Osteoblast (primary cell): Measurements from ENCODE around the gene NRM. TPM values are rescaled to one million over a fixed set of nuclear protein-coding genes. Genes with fewer than 3 reads are reported as not detected.

Experiments
- DNase-seq: peaks from one replicate; pipeline ENCODE4 v3.0.0; 2011; ENCODE audit warnings: low spot score, mixed read lengths; ENCODE audit not compliant: insufficient read length; ENCODE audit errors: missing footprints
- H2AFZ ChIP-seq: 2 replicates; pipeline ENCODE4 v1.6.0; 2011; ENCODE audit warnings: mild to moderate bottlenecking, low read length
- H3K27ac ChIP-seq: 2 replicates; pipeline ENCODE4 v1.5.1; 2011; ENCODE audit warnings: mild to moderate bottlenecking, low read depth, low read length, moderate library complexity
- H3K27me3 ChIP-seq: 2 replicates; pipeline ENCODE4 v1.6.0; 2012; ENCODE audit warnings: mild to moderate bottlenecking, control low read depth, inconsistent platforms, low read length, moderate library complexity; ENCODE audit not compliant: insufficient read depth
- H3K36me3 ChIP-seq: 2 replicates; pipeline ENCODE4 v1.5.1; 2011; ENCODE audit warnings: mild to moderate bottlenecking, low read length, control low read depth, moderate library complexity; ENCODE audit not compliant: insufficient read depth
- H3K4me1 ChIP-seq: 2 replicates; pipeline ENCODE4 v1.5.1; 2011; ENCODE audit warnings: mild to moderate bottlenecking, low read length, control low read depth, moderate library complexity; ENCODE audit not compliant: insufficient read depth
- H3K4me2 ChIP-seq: 2 replicates; pipeline ENCODE4 v1.6.0; 2011; ENCODE audit warnings: mild to moderate bottlenecking, low read length; ENCODE audit not compliant: insufficient read depth
- H3K4me3 ChIP-seq: fragments of 200-600 bp; sonication (generic); 3 replicates; pipeline ENCODE4 v1.5.1; 2012; ENCODE audit warnings: mild to moderate bottlenecking, low read length, inconsistent platforms; ENCODE audit not compliant: insufficient read depth
- H3K79me2 ChIP-seq: 2 replicates; pipeline ENCODE4 v1.6.0; 2012; ENCODE audit warnings: mild to moderate bottlenecking, low read length, control low read depth, inconsistent platforms; ENCODE audit not compliant: insufficient read depth
- H3K9me3 ChIP-seq: 2 replicates; pipeline ENCODE4 v1.5.1; 2011; ENCODE audit warnings: low read depth, low read length, control low read depth
- H4K20me1 ChIP-seq: 2 replicates; pipeline ENCODE4 v1.6.0; 2012; ENCODE audit warnings: mild to moderate bottlenecking, low read length, control low read depth; ENCODE audit not compliant: insufficient read depth
- CTCF ChIP-seq: IDR thresholded peaks from 2 replicates; pipeline ENCODE4 v1.5.1; 2011; ENCODE audit warnings: mild to moderate bottlenecking, low read depth, low read length, moderate library complexity; ENCODE audit errors: extremely low read depth
- total RNA-seq: library from RNA; depleted of rRNA; stranded (reverse); fragments of >200 nt; gene quantifications from 2 replicates; pipeline ENCODE4 v1.2.3, GENCODE V29; 2012

Gene NRM
- total RNA-seq, 1 donor: 3.3 TPM

GRCh38 chr6:30707281-30707850 lies 16.6 kb upstream of the NRM start:
- Histone ChIP-seq H3K79me2 (no peaks in the 10 kb centered on the region), H4K20me1 (no peaks in the 10 kb centered on the region), H3K36me3 (peaks cover 77% of the 10 kb centered on the region), H3K27me3 (no peaks in the 10 kb centered on the region), H3K9me3 (no peaks in the 10 kb centered on the region), H3K4me2 (no peak overlapping the region), H2AFZ (no peak overlapping the region), H3K4me1 (peaks cover 6% of the 10 kb centered on the region), H3K4me3 (no peak overlapping the region), H3K27ac (no peak overlapping the region)
- no peak for TF ChIP-seq CTCF
- DNase-seq: no peak

GRCh38 chr6:30705620-30706019 lies 14.8 kb upstream of the NRM start:
- TF ChIP-seq CTCF: no peak
- Histone ChIP-seq H2AFZ (no peak overlapping the region), H3K4me1 (peaks cover 6% of the 10 kb centered on the region), H3K27me3 (no peaks in the 10 kb centered on the region), H3K4me2 (no peak overlapping the region), H3K9me3 (no peaks in the 10 kb centered on the region), H3K27ac (no peak overlapping the region), H3K36me3 (peaks cover 63% of the 10 kb centered on the region), H3K79me2 (no peaks in the 10 kb centered on the region), H3K4me3 (no peak overlapping the region), H4K20me1 (no peaks in the 10 kb centered on the region)
- DNase-seq: no peak

GRCh38 chr6:30703821-30704220 lies 13.0 kb upstream of the NRM start:
- H3K27me3 ChIP-seq: no peaks in the 10 kb centered on the region
- H2AFZ ChIP-seq: no peak overlapping the region
- H3K36me3 ChIP-seq: peaks cover 55% of the 10 kb centered on the region
- TF ChIP-seq CTCF: no peak
- H3K27ac ChIP-seq: no peak overlapping the region
- H3K4me2 ChIP-seq: no peak overlapping the region
- no peaks in the 10 kb centered on the region for H3K79me2 ChIP-seq
- no peak for DNase-seq
- H4K20me1 ChIP-seq: no peaks in the 10 kb centered on the region
- H3K4me3 ChIP-seq: no peak overlapping the region
- no peaks in the 10 kb centered on the region for H3K9me3 ChIP-seq
- peaks cover 6% of the 10 kb centered on the region for H3K4me1 ChIP-seq

GRCh38 chr6:30703011-30703410 lies 12.2 kb upstream of the NRM start:
- Histone ChIP-seq H4K20me1 (no peaks in the 10 kb centered on the region), H3K4me2 (no peak overlapping the region), H3K4me3 (no peak overlapping the region), H3K4me1 (peaks cover 6% of the 10 kb centered on the region), H3K9me3 (no peaks in the 10 kb centered on the region), H3K79me2 (no peaks in the 10 kb centered on the region), H3K36me3 (peaks cover 50% of the 10 kb centered on the region), H3K27ac (no peak overlapping the region), H2AFZ (no peak overlapping the region), H3K27me3 (no peaks in the 10 kb centered on the region)
- no peak for TF ChIP-seq CTCF
- no peak for DNase-seq
